ENCODE results near the gene POU2F2. TPM values are rescaled to one million over a fixed set of nuclear protein-coding genes. Genes with fewer than 3 reads are reported as not detected.

POU2F2 gene
- total RNA-seq, 1 donor from 2014 or later = 1.8 TPM

DNA sequence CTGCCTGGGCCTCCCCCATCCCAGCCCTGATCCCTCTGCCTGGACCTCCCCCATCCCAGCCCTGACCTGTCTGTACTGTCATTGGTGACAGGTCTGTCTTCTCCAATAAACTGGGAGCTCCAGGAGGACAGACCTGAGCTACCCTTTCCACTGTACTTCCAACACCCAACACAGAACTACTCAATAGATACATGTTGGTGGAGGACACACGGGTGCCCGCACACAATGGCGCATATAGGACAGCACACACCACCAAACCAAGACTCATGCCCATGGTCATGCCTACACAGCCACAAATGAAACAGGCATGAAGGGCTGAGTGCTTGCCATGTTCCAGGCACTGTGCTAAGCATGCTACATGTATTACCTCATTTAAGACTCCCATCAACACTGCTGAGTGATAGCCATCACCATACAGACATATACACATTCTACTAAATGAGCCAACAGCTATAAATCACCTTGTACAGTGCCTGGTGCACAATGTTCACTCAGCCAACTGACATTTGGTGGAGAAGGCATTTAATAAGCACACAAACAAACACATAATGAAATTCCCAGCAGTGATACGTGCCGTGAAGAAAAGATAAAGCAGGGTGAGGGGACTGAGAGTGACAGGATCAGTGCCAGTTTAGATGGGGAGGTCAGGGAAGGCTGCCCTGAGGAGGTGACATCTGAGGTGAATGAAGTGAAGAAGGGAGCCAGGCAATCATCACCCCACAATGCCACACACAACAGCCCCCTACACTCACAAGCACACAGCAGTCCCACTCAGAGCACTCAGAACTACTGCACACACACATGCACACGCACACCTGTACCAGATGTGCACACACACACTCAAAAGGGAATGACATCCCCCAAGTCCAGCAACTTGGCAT is 857 bp downstream of the POU2F2 start:
- intact Hi-C loops (cut with micrococcal nuclease) = loop anchor here (10.0 kb wide), 1 partner anchor 53 kb away; no protein-coding TSS in a partner anchor
- ATAC-seq (no peak), DNase-seq (no peak)

DNA sequence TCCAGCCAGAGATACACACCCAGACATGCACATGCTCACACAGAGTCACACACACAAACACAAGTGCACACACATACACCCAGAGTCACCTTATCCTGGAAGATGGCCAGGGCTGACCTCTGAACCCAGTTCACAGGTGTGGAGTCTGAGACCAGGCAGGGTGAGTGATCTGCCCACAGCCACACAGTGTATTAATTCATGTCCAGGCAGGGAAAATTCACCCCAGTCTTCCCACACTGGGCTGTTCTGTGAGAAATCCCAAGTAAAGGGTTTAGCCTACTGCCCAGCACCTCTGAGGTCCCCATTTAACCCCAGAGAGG is 2.0 kb downstream of the POU2F2 start:
- intact Hi-C loops (cut with micrococcal nuclease) = loop anchor here (10.0 kb wide), 1 partner anchor 55 kb away; no protein-coding TSS in a partner anchor
- no peak for ATAC-seq

DNA sequence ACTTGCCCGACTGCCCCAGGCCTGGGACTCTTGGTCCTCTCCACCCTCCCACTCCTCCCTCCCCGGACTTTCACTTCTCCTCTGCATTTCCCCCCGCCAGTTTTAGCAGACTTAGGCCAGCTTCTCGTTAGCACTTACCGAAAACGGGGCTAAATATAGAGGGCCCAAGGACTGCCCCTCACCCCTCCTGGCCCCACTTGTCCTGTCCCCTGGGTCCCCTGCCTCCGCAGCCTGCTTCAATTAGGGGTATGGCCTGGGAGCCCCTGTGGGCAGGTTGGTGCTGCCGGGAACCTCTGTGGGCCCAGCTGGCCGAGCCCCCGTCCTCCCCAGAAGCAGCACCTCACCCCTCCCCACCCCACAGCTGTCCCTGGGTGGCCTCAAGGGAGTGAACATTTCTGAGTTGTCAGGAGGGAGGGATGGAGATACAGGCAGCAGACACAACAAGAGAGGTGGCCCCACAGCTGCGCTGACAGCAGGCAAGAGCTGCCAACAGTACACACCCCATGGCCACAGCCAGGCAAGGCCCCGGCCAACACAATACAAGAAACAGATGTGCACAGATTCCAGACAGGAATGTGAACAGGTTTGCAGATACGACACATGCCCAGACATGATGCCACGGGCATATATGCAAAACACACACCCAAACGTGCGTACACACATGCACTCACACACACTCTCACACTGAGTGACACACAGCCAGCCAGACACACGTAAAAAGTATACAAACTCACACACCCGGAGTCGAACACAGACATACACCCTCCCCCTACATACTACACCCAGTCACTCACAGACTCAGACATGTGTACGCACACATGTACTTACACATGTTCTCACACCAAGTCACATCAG is 2.6 kb downstream of the POU2F2 start:
- ATAC-seq (peak; percentile 62), DNase-seq (peak; percentile 57)
- intact Hi-C loops (cut with micrococcal nuclease) = loop anchor here (10.0 kb wide), 1 partner anchor 55 kb away; no protein-coding TSS in a partner anchor

More for the DNA sequence above, 2.0 kb downstream of the POU2F2 start:
- DNase-seq = no peak

DNA sequence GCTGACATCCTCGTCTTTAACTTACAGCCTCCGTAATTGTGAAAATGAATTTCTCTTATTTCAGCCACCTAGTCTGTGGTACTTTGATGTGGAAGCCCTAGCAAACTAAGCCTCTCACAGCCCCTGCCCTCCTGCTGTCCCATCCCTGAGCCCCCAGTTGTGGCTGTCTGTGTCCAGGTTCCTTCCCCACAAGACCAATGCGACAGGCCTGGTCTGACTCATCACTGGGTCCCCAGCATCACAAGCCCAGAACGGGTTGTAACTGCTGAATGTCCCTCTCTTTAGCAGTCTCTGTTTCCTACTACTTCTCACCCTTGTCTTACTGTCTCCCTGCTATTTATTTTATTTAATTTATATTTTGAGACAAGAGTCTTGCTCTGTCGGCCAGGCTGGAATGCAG is 5.7 kb downstream of the POU2F2 start:
- ATAC-seq = no peak
- intact Hi-C loops (cut with micrococcal nuclease) = no loop called here

DNA sequence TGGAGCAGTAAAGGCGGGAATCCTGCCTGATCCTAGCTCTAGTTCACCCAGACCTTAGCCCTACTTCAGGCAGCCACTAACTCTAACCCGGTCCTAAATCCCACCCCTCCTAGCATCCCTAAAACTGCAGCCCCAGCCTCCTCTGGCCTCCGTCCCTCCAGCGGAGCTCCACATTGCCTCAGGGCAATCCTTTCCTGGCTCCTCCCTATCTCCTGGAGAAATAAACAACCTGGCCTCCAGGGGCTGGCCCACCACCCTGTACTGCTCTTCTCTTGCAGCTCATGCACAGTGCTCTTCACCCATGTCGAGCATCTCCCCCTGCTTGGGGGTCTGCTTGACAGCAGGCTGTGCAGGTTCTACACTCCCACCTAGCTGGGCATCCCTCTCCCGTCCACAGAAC is 6.7 kb downstream of the POU2F2 start:
- no peak for DNase-seq
- ATAC-seq = no peak
- intact Hi-C loops (cut with micrococcal nuclease) = no loop called here

More for the DNA sequence above, 5.7 kb downstream of the POU2F2 start:
- no peak for DNase-seq

DNA sequence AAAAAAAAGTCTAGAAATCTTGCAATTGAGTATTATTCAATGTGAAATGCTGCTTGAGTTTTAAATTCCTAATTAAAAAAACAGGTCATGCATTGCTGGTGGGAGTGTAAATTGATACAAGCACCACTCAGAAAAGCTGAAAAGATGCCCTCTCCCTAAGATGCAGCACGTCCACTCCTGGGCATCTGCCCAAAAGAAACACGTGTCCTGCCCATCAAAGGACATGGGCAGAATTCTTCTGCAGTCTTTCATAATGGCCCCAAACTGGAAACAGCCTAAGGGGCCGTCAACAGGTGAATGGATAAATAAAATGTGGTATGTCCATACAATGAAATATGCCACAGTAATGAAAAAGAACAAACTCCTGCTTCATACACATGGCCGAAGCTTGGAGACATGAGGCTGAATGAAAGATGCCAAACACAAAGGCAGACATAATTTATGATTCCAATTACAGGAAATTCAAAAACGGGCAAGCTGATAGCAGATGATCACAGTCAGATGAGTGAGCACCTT is 7.8 kb downstream of the POU2F2 start:
- intact Hi-C loops (cut with micrococcal nuclease) = no loop called here
- no peak for DNase-seq
- ATAC-seq = no peak

DNA sequence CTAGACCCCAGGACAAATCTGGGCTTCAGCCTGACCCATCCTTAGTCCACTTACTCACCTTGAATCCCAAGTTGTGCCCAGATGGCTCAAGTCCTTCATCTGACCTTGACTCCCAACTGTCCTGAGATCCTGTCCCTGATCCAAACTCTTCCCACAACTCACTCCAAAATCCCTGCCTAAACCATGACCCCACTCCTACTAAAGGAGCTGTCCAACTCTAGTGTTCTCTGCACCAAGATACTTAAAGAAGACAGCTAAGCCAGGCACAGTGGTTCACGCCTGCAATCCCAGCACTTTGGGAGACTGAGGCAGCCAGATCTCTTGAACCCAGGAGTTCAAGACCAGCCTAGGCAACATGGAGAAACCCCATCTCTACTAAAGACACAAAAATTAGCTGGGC is 8.5 kb downstream of the POU2F2 start:
- DNase-seq = no peak
- intact Hi-C loops (cut with micrococcal nuclease) = no loop called here

DNA sequence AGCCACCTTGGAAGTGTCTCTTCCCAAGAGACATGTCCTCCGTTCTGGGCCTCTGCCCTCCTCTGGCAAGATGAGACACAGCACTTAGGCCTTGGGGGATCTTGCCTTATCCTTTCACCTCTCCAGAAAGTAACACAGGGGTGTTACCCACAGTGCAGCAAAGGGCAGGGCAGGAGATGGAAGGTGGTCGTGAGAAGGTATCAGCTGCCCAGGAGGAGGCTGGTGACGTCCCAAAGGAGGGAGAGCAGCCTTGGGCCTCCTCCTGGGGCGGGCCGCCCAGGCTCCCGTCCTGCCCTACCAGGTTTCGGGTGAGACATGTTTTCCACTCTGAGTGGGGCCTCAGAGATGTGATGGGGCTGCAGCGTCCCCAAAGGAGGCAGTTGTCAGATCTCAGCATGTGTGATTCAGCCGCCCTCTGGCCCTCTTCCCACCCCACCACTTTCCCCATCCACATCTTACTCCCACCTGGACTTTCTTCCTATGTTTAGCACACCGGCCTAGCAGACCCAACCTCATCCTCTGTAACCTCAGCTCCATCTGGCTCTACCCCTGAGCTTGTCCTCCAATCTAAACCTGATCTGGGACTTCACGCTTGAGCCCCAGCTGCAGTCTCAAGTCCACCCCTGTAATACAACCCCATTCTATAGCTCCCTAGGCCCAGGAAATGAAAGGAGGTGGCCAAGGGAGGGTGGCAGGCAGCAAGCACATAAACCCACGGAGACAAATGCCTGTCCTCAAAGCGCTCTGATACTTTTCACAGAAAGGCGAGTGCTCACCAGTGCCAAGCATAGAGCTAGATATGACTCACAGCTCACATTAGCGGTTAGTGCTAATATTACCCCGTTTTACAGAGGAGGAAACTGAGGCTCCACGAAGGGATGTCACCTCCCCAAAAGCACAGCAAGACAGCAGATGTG is 9.3 kb downstream of the POU2F2 start:
- intact Hi-C loops (cut with micrococcal nuclease) = no loop called here

More for the DNA sequence above, 8.5 kb downstream of the POU2F2 start:
- no peak for ATAC-seq

DNA sequence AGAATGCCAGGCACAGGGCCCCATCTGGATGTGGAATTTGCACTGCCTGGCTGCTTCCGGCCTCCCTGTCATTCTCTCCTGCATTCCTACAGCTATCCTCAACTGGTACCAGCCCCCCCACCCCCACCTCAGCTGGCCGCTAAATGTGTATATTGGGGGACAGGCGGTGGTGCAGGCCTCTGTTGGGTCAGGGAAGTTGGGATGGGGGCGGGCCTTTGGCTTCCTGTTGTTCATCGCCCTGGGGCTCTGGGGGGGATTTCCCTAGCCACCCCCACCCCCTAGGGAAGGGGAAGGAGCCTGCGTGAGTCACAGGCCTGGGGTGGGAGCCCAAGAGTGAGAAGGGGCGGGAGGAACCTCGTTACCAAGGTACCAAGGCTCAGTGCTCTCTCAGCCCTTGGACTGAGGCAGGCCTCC is 10.6 kb downstream of the POU2F2 start:
- peak; percentile 55 for DNase-seq

More for the DNA sequence above, 9.3 kb downstream of the POU2F2 start:
- no peak for ATAC-seq
- no peak for DNase-seq

DNA sequence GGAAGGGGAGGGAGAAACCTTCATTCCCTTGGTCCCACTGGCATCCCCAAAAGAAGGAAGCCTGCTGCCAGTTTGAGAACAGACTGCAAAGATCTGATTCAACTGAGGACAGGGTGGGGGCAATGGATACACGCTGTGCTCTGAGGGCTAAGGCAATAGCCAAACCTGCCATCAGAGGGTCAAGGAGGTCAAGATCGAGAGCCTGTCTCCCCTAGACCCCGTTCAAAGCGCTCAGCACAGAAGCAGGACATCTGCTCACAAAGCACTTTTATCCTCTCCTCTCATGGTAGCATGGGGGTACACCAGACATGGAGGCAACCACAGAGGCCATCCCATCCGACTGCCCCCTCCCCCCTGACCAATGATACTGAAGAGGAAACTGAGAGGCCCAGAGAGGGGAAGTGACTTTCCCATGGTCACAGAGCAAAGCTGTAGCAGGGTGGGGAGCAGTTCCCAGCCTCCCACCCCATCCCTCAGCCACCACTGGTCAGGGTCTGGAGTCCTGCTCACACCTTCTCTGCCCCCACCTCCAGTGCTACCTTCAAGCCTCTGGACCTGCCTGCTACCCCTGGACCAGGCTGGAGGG is 11.1 kb downstream of the POU2F2 start:
- DNase-seq = no peak
- intact Hi-C loops (cut with micrococcal nuclease) = no loop called here
- peak; percentile 14 for ATAC-seq

More for the DNA sequence above, 10.6 kb downstream of the POU2F2 start:
- peak; percentile 72 for ATAC-seq
- intact Hi-C loops (cut with micrococcal nuclease) = no loop called here

DNA sequence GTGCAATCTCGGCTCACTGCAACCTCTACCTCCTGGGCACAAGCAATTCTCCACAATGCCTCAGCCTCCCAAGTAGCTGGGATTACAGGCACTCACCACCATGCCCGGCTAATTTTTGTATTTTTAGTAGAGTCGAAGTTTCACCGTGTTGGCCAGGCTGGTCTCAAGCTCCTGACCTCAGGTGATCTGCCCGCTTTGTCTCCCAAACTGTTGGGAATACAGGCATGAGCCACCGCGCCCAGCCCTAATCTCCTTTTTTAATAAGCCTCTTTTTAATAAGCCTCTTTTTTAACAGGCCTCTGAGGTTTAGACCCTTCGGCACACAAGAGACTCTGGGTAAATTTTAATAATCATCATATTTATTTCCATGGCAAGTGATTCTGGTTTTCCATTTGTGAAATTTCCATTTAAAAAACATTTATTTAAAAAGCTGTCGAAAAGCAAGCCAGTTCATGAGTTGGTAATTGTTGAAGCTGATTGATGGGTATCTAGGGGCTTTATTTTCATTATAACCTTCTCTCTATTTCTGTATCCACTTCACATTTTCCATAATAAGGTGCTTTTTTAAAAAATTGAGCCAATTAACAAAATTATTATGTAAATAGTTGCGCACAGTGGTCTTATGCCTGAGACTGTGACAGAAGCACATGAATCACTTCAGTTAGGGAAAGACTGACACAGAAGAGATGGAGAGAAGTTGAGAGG is 11.8 kb downstream of the POU2F2 start:
- ATAC-seq (no peak), DNase-seq (no peak)
- intact Hi-C loops (cut with micrococcal nuclease) = no loop called here

DNA sequence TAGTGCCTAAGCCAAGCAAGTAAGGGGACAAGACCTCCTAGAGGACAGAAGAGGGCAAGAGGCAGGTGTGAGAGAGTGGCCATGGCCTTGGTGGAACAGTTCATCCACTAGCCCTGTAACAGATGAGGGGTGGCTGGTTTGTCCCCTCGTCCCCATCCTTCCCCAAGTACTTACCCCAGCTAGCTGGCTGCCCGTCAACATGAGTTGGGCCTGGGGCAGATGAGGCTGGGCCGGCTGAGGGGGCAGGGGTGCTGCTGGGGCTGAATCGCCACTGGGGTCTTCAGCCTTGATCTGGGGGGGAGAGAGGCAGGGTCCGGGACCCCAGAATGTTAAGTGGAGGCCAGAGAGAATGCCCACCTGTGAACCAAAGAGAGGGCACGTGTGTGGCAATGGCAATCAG is 15.2 kb downstream of the POU2F2 start:
- ATAC-seq = no peak
- no peak for DNase-seq
- intact Hi-C loops (cut with micrococcal nuclease) = no loop called here

DNA sequence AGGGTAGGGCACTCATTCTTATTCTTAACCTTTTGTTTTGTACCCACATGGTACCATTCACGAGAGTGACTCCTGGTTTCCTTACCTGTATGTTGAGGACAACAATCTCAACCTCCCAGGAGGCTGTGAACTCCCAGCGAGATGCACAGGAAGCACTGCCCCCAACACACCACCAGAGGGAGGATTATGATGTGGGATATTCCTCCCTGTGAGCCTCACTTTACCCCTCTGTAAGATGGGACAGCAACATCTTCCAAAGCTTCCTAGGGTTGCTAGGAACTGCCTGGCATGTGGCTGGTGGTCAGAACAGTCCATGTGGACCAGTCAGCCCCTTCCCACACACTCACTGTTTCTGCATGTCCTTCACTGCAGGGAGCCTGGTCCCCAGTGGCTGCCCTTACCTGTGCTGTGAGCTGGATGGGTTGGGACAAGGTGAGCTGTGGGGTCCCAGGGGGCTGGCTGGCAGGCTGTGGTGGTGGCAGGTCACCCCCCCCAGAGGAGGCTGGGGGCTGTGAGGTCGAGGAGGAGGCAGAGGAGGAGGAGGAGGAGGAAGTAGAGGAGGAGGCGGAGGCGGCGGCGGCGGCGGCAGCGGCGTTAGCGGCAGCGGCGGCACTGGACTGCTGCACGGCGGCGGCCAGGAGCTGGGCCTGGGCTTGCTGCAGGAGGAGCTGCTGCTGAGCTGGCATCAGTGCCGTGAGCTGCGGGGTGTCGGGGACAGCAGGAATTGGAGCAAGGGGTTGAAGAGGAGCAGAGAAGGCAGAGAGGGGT is 15.8 kb downstream of the POU2F2 start:
- ATAC-seq (no peak), DNase-seq (no peak)
- intact Hi-C loops (cut with micrococcal nuclease) = no loop called here

DNA sequence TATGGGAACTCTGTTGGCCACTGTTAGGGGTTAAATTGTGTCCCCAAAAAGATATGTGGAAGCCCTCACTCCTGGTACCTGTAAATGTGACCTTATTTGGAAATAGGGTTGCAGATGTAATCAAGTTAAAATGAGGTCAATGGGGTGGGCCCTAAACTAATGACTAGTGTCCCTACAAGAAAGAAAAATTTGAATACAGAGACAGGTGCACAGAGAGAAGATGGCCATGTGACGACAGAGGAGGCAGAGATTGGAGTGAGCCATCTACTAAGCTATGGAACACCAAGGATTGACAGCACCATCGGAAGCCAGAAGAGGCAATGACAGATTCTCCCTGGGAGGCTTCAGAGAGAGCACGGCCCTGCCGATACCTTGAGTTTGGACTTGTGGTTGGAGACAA is 16.5 kb downstream of the POU2F2 start:
- DNase-seq (no peak), ATAC-seq (no peak)
- intact Hi-C loops (cut with micrococcal nuclease) = no loop called here

DNA sequence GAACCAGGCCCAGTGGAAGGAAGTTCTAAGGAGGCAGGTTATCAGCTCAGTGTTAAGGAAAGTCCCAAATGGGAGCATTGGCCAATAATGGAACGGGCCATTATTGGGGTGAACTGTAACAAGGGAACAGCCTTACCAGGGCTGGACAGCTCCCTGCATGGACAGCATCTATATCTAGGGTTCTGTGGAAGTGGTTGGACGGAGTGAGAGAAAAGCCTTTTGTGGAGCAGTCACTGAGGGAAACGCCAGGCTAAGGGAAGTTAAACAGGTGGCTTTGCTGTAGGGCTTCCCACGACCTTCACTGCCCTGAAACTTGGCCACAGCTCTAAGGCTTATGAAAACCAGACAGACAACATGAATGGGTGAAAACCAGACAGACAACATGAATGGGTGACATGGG is 17.0 kb downstream of the POU2F2 start:
- DNase-seq (no peak), ATAC-seq (no peak)
- intact Hi-C loops (cut with micrococcal nuclease) = no loop called here

DNA sequence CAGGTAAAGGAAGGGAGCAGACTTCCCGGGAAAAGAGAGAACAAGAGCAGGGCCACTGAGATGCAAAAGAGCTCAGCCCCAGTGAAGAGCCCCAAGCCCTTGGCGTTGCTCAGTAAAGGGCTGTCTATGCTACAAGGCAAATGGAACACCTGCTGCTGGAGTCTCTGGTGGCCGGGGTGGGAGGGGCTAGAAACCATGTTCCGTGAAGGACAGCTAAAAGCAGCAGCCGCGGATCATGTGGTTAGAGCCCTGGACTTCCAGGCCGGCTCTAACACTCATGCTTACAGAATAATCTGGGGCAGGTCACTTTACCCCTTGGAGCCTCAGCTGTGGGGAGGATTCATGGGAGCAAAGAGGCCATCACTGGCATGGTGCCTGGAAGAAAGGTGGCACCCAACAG is 17.8 kb downstream of the POU2F2 start:
- intact Hi-C loops (cut with micrococcal nuclease) = no loop called here
- no peak for ATAC-seq

DNA sequence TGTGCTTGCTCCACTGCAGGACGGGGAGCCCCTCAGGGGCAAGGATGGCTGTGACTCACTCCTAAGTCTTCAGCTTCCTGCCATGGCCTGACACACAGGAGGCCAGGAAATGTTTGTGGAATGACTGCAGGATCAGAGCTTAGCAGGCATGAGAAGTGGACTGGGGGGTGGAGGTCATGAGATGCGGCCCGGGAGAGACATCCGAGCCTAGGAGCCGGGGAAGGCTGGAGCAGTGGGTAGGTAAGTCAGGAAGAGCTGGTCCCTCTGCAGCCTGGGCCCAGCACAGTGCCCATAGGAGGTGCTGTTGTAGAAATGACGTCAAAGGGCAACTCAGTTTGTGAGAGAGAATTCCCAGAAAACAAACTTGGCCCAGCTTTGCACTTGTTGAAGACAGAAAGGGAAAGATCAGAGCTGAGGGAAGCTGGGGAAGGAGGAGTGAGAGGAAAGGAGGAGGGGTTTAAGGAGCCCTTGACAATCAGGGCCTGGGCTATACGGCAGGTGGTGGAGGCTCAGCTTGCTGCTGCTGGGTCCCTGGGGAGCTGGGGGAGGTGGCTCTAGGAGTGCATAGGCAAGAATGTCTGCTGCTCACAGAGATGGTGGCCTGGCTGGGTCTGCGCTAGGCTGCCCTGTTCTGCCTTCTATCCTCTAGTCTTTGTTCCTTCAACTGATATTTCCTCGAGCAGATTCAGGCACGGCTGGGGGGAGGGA is 18.5 kb downstream of the POU2F2 start:
- intact Hi-C loops (cut with micrococcal nuclease) = no loop called here

More for the DNA sequence above, 17.8 kb downstream of the POU2F2 start:
- no peak for DNase-seq

More for the DNA sequence above, 18.5 kb downstream of the POU2F2 start:
- DNase-seq (no peak), ATAC-seq (peak; percentile 72)

Measured in left ventricle myocardium superior (tissue), 1 donor.